ENCODE measurements around the gene FAAP20.

Gene FAAP20

GRCh38 chr1:2229911-2230731 is 35.5 kb upstream of the FAAP20 start:
- DNase-seq: no peak

GRCh38 chr1:2229037-2229864 is 34.7 kb upstream of the FAAP20 start:
- DNase-seq: peak; percentile 55

GRCh38 chr1:2228694-2229036 is 34.1 kb upstream of the FAAP20 start:
- no peak for DNase-seq

- DNase-seq: no peak
Observed at GRCh38 chr1:2228157-2228594, 33.6 kb upstream of the FAAP20 start, which contains the start of gene SKI. Gene SKI, plus strand, starts transcription at chr1:2228319. Its CDS starts 448 bp downstream, at chr1:2228767.

- DNase-seq: peak; percentile 96
Observed at GRCh38 chr1:2227346-2228156, 33.0 kb upstream of the FAAP20 start.

GRCh38 chr1:2226525-2227345 is 32.2 kb upstream of the FAAP20 start:
- no peak for DNase-seq

- no peak for DNase-seq
Observed at GRCh38 chr1:2224631-2225428, 30.3 kb upstream of the FAAP20 start.

- DNase-seq: no peak
Observed at GRCh38 chr1:2224170-2224584, 29.6 kb upstream of the FAAP20 start.

GRCh38 chr1:2221271-2221670 is 26.7 kb upstream of the FAAP20 start:
- DNase-seq: no peak

- no peak for DNase-seq
Observed at GRCh38 chr1:2216767-2217058, 22.1 kb upstream of the FAAP20 start.

- no peak for DNase-seq
Observed at GRCh38 chr1:2215909-2216766, 21.6 kb upstream of the FAAP20 start.

- no peak for DNase-seq
Observed at GRCh38 chr1:2215329-2215728, 20.8 kb upstream of the FAAP20 start.

- DNase-seq: no peak
Observed at GRCh38 chr1:2214541-2215241, 20.1 kb upstream of the FAAP20 start.

- DNase-seq: no peak
Observed at GRCh38 chr1:2213576-2214505, 19.3 kb upstream of the FAAP20 start.

- peak; percentile 46 for DNase-seq
Observed at GRCh38 chr1:2212532-2213491, 18.2 kb upstream of the FAAP20 start.

- no peak for DNase-seq
Observed at GRCh38 chr1:2212274-2212531, 17.6 kb upstream of the FAAP20 start.

GRCh38 chr1:2210786-2211185 is 16.2 kb upstream of the FAAP20 start:
- no peak for DNase-seq

Data from stimulated activated CD4-positive, alpha-beta T cell treated with anti-CD3 and anti-CD28 coated beads, Interleukin-1b, Interleukin-23, amount 100 ng/mL, for 48 hours (primary cell).